Ovary (tissue), 3 donors: ENCODE measurements around the gene PSKH1.

Source experiments
- EP300 ChIP-seq: sonication (generic); formaldehyde crosslinking; IDR thresholded peaks from one replicate; pipeline ENCODE4 v1.6.1; 2017; ENCODE audit warnings: antibody characterized with exemption
- TF ChIP-seq, protein P1 (sequence below), 3 donors: fragments of 450-650 bp in 2 of 3; fragments of 200-600 bp in 1 of 3; IDR thresholded peaks; one replicate each; pipeline versions ENCODE4 v1.5.1 to v1.8.0; 2016 to 2022; ENCODE audit warnings: antibody characterized with exemption in 3 of 3, mild to moderate bottlenecking in 1 of 3
- donor health status: DM: no; HTN: no; CAD: no.

DNA sequence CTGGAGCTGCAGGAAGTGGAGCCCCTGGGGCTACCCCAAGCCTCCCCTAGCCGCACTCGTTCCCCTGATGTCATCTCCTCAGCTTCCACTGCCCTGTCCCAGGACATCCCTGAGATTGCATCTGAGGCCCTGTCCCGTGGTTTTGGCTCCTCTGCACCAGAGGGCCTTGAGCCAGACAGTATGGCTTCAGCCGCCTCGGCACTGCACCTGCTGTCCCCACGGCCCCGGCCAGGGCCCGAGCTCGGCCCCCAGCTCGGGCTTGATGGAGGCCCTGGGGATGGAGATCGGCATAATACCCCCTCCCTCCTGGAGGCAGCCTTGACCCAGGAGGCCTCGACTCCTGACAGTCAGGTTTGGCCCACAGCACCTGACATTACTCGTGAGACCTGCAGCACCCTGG, 12.5 kb upstream of the PSKH1 start:
- TF ChIP-seq, protein P1, sequence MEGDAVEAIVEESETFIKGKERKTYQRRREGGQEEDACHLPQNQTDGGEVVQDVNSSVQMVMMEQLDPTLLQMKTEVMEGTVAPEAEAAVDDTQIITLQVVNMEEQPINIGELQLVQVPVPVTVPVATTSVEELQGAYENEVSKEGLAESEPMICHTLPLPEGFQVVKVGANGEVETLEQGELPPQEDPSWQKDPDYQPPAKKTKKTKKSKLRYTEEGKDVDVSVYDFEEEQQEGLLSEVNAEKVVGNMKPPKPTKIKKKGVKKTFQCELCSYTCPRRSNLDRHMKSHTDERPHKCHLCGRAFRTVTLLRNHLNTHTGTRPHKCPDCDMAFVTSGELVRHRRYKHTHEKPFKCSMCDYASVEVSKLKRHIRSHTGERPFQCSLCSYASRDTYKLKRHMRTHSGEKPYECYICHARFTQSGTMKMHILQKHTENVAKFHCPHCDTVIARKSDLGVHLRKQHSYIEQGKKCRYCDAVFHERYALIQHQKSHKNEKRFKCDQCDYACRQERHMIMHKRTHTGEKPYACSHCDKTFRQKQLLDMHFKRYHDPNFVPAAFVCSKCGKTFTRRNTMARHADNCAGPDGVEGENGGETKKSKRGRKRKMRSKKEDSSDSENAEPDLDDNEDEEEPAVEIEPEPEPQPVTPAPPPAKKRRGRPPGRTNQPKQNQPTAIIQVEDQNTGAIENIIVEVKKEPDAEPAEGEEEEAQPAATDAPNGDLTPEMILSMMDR (IDR thresholded peaks at IDR 0.05), result no peak
- TF ChIP-seq EP300, result no peak
